Brain microvascular endothelial cell (primary cell): ENCODE data around the gene CCDC197.
A peak's percentile ranks its signal among the peaks of the same experiment; 100 is the strongest.

Experiments used
- DNase-seq: peaks from one replicate; pipeline ENCODE4 v3.0.0-alpha.2; 2020
- H3K27ac ChIP-seq: fragments of 250-450 bp; sonication (Bioruptor Pico); 2 replicates; pipeline ENCODE4 v1.5.1; 2020; ENCODE audit warnings: mild to moderate bottlenecking, moderate library complexity
- H3K27me3 ChIP-seq: fragments of 250-450 bp; sonication (Bioruptor Pico); replicated peaks from 2 replicates; pipeline ENCODE4 v1.5.1; 2020; ENCODE audit warnings: mild to moderate bottlenecking
- H3K36me3 ChIP-seq: fragments of 250-450 bp; sonication (Bioruptor Pico); replicated peaks from 2 replicates; pipeline ENCODE4 v1.5.1; 2020; ENCODE audit warnings: mild to moderate bottlenecking
- H3K4me3 ChIP-seq: 2 replicates; pipeline ENCODE4 v1.5.1; 2011; ENCODE audit warnings: low read depth, mild to moderate bottlenecking, control low read depth, low read length, moderate library complexity
- CTCF ChIP-seq: IDR thresholded peaks from 2 replicates; pipeline ENCODE4 v1.5.1; 2011; ENCODE audit warnings: low read depth, mild to moderate bottlenecking, moderate library complexity, low read length, control low read depth, inconsistent platforms; ENCODE audit errors: missing control alignments
- in situ Hi-C: cut with HindIII; loops from 2 replicates; pipeline ENCODE4 v1.10.0; 2017; ENCODE audit warnings: low sequenced_read_pairs, low pct_ligation_motif_present

CCDC197 gene

GRCh38 chr14:93994919-93995682, 2.0 kb upstream of the CCDC197 start:
- TF ChIP-seq CTCF, result no peak
- in situ Hi-C loops, result no loop called here
- Histone ChIP-seq H3K4me3 (no peak overlapping the region), H3K36me3 (no peaks in the 10 kb centered on the region), H3K27ac (no peak overlapping the region), H3K27me3 (peaks cover 6% of the 10 kb centered on the region)
- DNase-seq, result peak; percentile 19

GRCh38 chr14:93996130-93996695, 888 bp upstream of the CCDC197 start:
- no peak for DNase-seq
- Histone ChIP-seq H3K36me3 (no peaks in the 10 kb centered on the region), H3K27me3 (peaks cover 6% of the 10 kb centered on the region), H3K4me3 (no peak overlapping the region), H3K27ac (no peak overlapping the region)
- TF ChIP-seq CTCF, result no peak
- in situ Hi-C loops, result no loop called here

GRCh38 chr14:93997916-93998870, 1.1 kb downstream of the CCDC197 start:
- in situ Hi-C loops, result no loop called here
- no peak overlapping the region for H3K4me3 ChIP-seq
- H3K27ac ChIP-seq, result no peak overlapping the region
- H3K27me3 ChIP-seq, result peaks cover 9% of the 10 kb centered on the region
- H3K36me3 ChIP-seq, result no peaks in the 10 kb centered on the region
- no peak for DNase-seq
- no peak for TF ChIP-seq CTCF

GRCh38 chr14:93998871-93999403, 1.8 kb downstream of the CCDC197 start:
- no peak for DNase-seq
- Histone ChIP-seq H3K27me3 (peaks cover 9% of the 10 kb centered on the region), H3K4me3 (no peak overlapping the region), H3K36me3 (no peaks in the 10 kb centered on the region), H3K27ac (no peak overlapping the region)
- TF ChIP-seq CTCF, result no peak
- in situ Hi-C loops, result no loop called here

GRCh38 chr14:93999573-93999972, 2.5 kb downstream of the CCDC197 start:
- no peak overlapping the region for H3K4me3 ChIP-seq
- peaks cover 11% of the 10 kb centered on the region for H3K27me3 ChIP-seq
- no peak overlapping the region for H3K27ac ChIP-seq
- no peak for TF ChIP-seq CTCF
- no peak for DNase-seq
- H3K36me3 ChIP-seq, result no peaks in the 10 kb centered on the region
- in situ Hi-C loops, result no loop called here
